Nephron progenitor cell (in vitro differentiated cells): ENCODE data around the gene COL21A1.

ENCODE experiments used
- DNase-seq: peaks from one replicate; pipeline ENCODE4 v3.0.0; 2021
- H3K27ac Mint-ChIP-seq: 2 replicates; pipeline ENCODE4 v1.8.0; 2021; ENCODE audit warnings: mild to moderate bottlenecking, moderate library complexity, mixed read lengths
- H3K27me3 Mint-ChIP-seq: 2 replicates; pipeline ENCODE4 v1.8.0; 2021; ENCODE audit warnings: mild to moderate bottlenecking, low read depth, mixed read lengths; ENCODE audit not compliant: poor library complexity
- H3K36me3 Mint-ChIP-seq: 2 replicates; pipeline ENCODE4 v1.8.0; 2021; ENCODE audit warnings: low read depth, mixed read lengths
- H3K4me1 Mint-ChIP-seq: 2 replicates; pipeline ENCODE4 v1.8.0; 2021; ENCODE audit warnings: mixed read lengths
- H3K4me3 Mint-ChIP-seq: 2 replicates; pipeline ENCODE4 v1.8.0; 2021; ENCODE audit warnings: mild to moderate bottlenecking, moderate library complexity, mixed read lengths
- H3K9me3 Mint-ChIP-seq: 2 replicates; pipeline ENCODE4 v1.8.0; 2021; ENCODE audit warnings: mild to moderate bottlenecking, moderate library complexity, mixed read lengths
- CTCF ChIP-seq: fragments of 200-600 bp; sonication (generic); IDR thresholded peaks from 2 replicates; pipeline ENCODE4 v1.5.0; 2021; ENCODE audit warnings: antibody characterized with exemption

Gene COL21A1

GRCh38 chr6:56109149-56109548, 138.2 kb downstream of the COL21A1 start:
- Mint-ChIP-seq H3K36me3 (no peaks in the 10 kb centered on the region), H3K9me3 (peaks cover 4% of the 10 kb centered on the region), H3K27ac (no peak overlapping the region), H3K4me3 (no peak overlapping the region), H3K4me1 (no peaks in the 10 kb centered on the region), H3K27me3 (no peaks in the 10 kb centered on the region)
- no peak for TF ChIP-seq CTCF
- DNase-seq = no peak

- no peak for DNase-seq
- Mint-ChIP-seq H3K36me3 (no peaks in the 10 kb centered on the region), H3K4me3 (no peak overlapping the region), H3K4me1 (no peaks in the 10 kb centered on the region), H3K27me3 (no peaks in the 10 kb centered on the region), H3K9me3 (no peaks in the 10 kb centered on the region), H3K27ac (no peak overlapping the region)
- TF ChIP-seq CTCF = no peak
Measured at GRCh38 chr6:56106231-56106630, 141.1 kb downstream of the COL21A1 start.

- H3K27ac Mint-ChIP-seq = no peak overlapping the region
- H3K4me1 Mint-ChIP-seq = no peaks in the 10 kb centered on the region
- no peaks in the 10 kb centered on the region for H3K36me3 Mint-ChIP-seq
- H3K9me3 Mint-ChIP-seq = peaks cover under 1% of the 10 kb centered on the region
- TF ChIP-seq CTCF = no peak
- H3K27me3 Mint-ChIP-seq = peaks cover 2% of the 10 kb centered on the region
- no peak for DNase-seq
- H3K4me3 Mint-ChIP-seq = no peak overlapping the region
Measured at GRCh38 chr6:56104591-56104990, 142.8 kb downstream of the COL21A1 start.

GRCh38 chr6:56102216-56102615, 145.2 kb downstream of the COL21A1 start:
- no peak for TF ChIP-seq CTCF
- H3K9me3 Mint-ChIP-seq = peaks cover 3% of the 10 kb centered on the region
- DNase-seq = no peak
- H3K36me3 Mint-ChIP-seq = no peaks in the 10 kb centered on the region
- no peaks in the 10 kb centered on the region for H3K4me1 Mint-ChIP-seq
- H3K27me3 Mint-ChIP-seq = peaks cover 3% of the 10 kb centered on the region
- no peak overlapping the region for H3K4me3 Mint-ChIP-seq
- no peak overlapping the region for H3K27ac Mint-ChIP-seq

GRCh38 chr6:56101141-56101553, 146.2 kb downstream of the COL21A1 start:
- H3K4me3 Mint-ChIP-seq = no peak overlapping the region
- peaks cover 3% of the 10 kb centered on the region for H3K27me3 Mint-ChIP-seq
- TF ChIP-seq CTCF = no peak
- H3K4me1 Mint-ChIP-seq = no peaks in the 10 kb centered on the region
- DNase-seq = no peak
- H3K36me3 Mint-ChIP-seq = no peaks in the 10 kb centered on the region
- no peak overlapping the region for H3K27ac Mint-ChIP-seq
- peaks cover 3% of the 10 kb centered on the region for H3K9me3 Mint-ChIP-seq

GRCh38 chr6:56096946-56097621, 150.3 kb downstream of the COL21A1 start:
- Mint-ChIP-seq H3K27me3 (peaks cover 3% of the 10 kb centered on the region), H3K27ac (no peak overlapping the region), H3K36me3 (no peaks in the 10 kb centered on the region)

More at GRCh38 chr6:56096946-56097621, 150.3 kb downstream of the COL21A1 start:
- TF ChIP-seq CTCF = no peak
- no peak for DNase-seq
- Mint-ChIP-seq H3K4me3 (no peak overlapping the region), H3K9me3 (peaks cover 11% of the 10 kb centered on the region), H3K4me1 (no peaks in the 10 kb centered on the region)
